ENCODE results near the gene SPRED2.
A peak's percentile ranks its signal among the peaks of the same experiment; 100 is the strongest.

Gene SPRED2

DNA sequence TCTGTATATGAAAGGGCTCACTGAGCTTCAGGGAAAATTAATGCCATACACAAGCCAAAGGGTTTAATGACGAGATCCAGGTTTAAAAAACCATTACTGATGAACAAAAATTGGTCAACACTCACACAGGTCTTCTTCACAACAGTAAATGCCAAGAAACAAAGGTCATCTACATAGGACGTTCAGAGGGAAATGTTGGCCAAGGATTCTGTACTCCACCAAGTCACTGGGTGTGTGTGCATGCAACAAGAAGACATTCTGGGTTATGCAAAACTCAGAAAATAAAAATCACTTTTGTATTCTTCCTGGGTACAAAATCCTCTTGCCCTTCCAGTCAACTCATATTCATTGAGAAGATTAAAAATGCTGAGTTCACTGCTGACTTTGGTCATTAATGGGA lies 126.5 kb downstream of the SPRED2 start:
- Histone ChIP-seq H3K27ac (replicated peaks) (no peak overlapping the region), H3K4me3 (replicated peaks; ENCODE audit: insufficient read depth, low read length) (no peak overlapping the region), H3K27me3 (ENCODE audit: insufficient read depth, poor library complexity, severe bottlenecking) (no peaks in the 10 kb centered on the region)
- no peak for TF ChIP-seq POLR2AphosphoS5 (IDR thresholded peaks at IDR 0.05; ENCODE audit: low read depth)
- TF ChIP-seq SPI1 (IDR thresholded peaks at IDR 0.05; ENCODE audit: borderline replicate concordance, low read depth) = no peak
- TF ChIP-seq, protein P1, sequence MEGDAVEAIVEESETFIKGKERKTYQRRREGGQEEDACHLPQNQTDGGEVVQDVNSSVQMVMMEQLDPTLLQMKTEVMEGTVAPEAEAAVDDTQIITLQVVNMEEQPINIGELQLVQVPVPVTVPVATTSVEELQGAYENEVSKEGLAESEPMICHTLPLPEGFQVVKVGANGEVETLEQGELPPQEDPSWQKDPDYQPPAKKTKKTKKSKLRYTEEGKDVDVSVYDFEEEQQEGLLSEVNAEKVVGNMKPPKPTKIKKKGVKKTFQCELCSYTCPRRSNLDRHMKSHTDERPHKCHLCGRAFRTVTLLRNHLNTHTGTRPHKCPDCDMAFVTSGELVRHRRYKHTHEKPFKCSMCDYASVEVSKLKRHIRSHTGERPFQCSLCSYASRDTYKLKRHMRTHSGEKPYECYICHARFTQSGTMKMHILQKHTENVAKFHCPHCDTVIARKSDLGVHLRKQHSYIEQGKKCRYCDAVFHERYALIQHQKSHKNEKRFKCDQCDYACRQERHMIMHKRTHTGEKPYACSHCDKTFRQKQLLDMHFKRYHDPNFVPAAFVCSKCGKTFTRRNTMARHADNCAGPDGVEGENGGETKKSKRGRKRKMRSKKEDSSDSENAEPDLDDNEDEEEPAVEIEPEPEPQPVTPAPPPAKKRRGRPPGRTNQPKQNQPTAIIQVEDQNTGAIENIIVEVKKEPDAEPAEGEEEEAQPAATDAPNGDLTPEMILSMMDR (IDR thresholded peaks at IDR 0.05; ENCODE audit: insufficient read depth, low read length) = no peak
- no peak for TF ChIP-seq GABPA (IDR thresholded peaks at IDR 0.05; ENCODE audit: low read depth)
- TF ChIP-seq, protein P2, sequence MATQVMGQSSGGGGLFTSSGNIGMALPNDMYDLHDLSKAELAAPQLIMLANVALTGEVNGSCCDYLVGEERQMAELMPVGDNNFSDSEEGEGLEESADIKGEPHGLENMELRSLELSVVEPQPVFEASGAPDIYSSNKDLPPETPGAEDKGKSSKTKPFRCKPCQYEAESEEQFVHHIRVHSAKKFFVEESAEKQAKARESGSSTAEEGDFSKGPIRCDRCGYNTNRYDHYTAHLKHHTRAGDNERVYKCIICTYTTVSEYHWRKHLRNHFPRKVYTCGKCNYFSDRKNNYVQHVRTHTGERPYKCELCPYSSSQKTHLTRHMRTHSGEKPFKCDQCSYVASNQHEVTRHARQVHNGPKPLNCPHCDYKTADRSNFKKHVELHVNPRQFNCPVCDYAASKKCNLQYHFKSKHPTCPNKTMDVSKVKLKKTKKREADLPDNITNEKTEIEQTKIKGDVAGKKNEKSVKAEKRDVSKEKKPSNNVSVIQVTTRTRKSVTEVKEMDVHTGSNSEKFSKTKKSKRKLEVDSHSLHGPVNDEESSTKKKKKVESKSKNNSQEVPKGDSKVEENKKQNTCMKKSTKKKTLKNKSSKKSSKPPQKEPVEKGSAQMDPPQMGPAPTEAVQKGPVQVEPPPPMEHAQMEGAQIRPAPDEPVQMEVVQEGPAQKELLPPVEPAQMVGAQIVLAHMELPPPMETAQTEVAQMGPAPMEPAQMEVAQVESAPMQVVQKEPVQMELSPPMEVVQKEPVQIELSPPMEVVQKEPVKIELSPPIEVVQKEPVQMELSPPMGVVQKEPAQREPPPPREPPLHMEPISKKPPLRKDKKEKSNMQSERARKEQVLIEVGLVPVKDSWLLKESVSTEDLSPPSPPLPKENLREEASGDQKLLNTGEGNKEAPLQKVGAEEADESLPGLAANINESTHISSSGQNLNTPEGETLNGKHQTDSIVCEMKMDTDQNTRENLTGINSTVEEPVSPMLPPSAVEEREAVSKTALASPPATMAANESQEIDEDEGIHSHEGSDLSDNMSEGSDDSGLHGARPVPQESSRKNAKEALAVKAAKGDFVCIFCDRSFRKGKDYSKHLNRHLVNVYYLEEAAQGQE (IDR thresholded peaks at IDR 0.05; ENCODE audit: insufficient replicate concordance, low read depth) = no peak
- no peak for DNase-seq (ENCODE audit: low read depth in 1 of 2, low spot score in 1 of 2)

DNA sequence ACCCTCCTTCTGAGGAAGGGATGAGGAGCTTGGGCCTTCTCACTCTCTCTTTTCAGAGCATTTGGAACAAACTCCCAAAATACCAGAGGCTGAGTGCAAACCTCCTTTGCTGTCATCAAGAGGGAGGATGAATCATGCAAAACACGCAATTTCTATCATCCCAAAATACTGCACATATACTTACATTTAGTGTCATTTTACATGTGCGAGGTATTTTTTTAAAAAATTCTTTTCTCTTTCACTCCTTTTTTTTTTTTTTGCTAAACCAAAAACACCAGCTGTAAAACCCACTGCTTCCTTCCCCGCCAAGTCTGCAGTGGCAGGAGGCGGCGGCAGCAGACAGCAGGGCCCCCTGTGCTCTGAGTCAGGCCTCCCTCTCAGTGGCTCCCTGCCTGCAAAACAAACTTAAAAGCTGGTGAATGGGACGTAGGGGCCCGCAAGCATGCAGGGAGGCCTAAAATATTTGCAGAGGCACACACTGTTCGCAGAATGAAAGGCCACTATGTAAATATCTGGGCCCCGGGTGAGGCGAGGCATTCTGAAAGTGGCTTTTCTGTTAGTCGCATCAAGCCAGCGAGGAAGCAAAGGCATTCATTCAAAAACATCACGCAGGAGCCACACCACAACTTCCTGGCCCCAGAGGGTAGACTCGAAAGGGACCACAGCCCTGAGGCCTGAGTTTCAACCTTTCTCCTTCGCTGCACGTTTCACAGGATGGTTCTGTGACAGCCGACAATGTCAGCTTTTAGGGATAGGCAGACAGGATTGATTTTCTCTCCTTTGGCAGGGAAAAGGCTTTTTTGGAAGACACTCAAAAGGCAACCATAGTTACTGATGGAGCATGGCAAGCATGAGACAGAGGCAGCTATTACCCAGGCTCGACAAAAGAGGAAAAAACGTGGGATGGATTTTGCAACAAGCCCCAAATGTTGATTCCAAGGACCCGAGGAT lies 131.4 kb downstream of the SPRED2 start:
- no peak overlapping the region for H3K4me3 ChIP-seq (replicated peaks; ENCODE audit: insufficient read depth, low read length)
- H3K27me3 ChIP-seq (ENCODE audit: insufficient read depth, poor library complexity, severe bottlenecking) = no peaks in the 10 kb centered on the region
- DNase-seq (ENCODE audit: low read depth in 1 of 2, low spot score in 1 of 2) = peak in 1 of 2 experiments; percentile 51
- H3K27ac ChIP-seq (replicated peaks) = peak overlapping the region; percentile 32; the same call in 1 of the 2 replicates
- TF ChIP-seq POLR2AphosphoS5 (IDR thresholded peaks at IDR 0.05; ENCODE audit: low read depth) = no peak
- no peak for TF ChIP-seq SPI1 (IDR thresholded peaks at IDR 0.05; ENCODE audit: borderline replicate concordance, low read depth)
- no peak for TF ChIP-seq GABPA (IDR thresholded peaks at IDR 0.05; ENCODE audit: low read depth)
- TF ChIP-seq, protein P2 (IDR thresholded peaks at IDR 0.05; ENCODE audit: insufficient replicate concordance, low read depth) = no peak
- TF ChIP-seq, protein P1 (IDR thresholded peaks at IDR 0.05; ENCODE audit: insufficient read depth, low read length) = no peak

DNA sequence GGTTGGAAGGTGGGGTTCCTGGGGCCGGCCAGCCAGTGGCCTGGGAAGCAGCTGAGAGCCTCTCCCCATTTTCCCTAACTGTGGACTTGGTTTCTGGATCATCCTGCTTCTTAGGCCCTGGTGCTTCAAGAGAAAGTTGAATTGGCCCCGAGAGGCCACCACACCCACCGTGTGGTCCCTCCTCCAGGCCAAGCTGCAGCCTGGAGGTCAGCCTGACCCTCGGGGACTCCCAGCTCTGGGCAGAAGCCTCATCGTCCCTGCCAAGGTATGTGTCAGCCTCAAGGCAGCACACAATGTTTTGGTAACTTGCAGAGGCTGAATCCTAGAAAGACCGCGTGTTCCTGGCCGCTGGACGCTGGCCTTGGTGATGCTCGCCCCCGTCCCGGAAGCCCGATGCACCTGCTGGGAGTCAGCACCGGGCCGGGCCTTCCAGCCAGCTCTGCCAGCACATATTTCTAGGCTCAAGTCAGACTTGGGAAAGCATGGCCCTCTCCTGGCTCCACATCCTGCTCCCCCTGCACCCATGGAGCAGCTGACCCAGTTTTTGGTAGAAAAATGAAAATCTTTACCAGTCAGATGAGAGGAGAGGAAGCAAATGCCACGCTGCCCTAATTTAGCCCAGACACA lies 132.2 kb downstream of the SPRED2 start:
- DNase-seq (ENCODE audit: low read depth in 1 of 2, low spot score in 1 of 2) = no peak
- H3K27me3 ChIP-seq (ENCODE audit: insufficient read depth, poor library complexity, severe bottlenecking) = no peaks in the 10 kb centered on the region
- H3K4me3 ChIP-seq (replicated peaks; ENCODE audit: insufficient read depth, low read length) = no peak overlapping the region
- no peak overlapping the region for H3K27ac ChIP-seq (replicated peaks)
- TF ChIP-seq, protein P2 (IDR thresholded peaks at IDR 0.05; ENCODE audit: insufficient replicate concordance, low read depth) = no peak
- TF ChIP-seq GABPA (IDR thresholded peaks at IDR 0.05; ENCODE audit: low read depth) (no peak), POLR2AphosphoS5 (IDR thresholded peaks at IDR 0.05; ENCODE audit: low read depth) (no peak), SPI1 (IDR thresholded peaks at IDR 0.05; ENCODE audit: borderline replicate concordance, low read depth) (no peak)
- TF ChIP-seq, protein P1 (IDR thresholded peaks at IDR 0.05; ENCODE audit: insufficient read depth, low read length) = no peak
